ENCODE measurements around the gene IDNK. TPM values are rescaled to one million over a fixed set of nuclear protein-coding genes. Genes with fewer than 3 reads are reported as not detected.

IDNK gene
- total and polyA plus RNA-seq, 2 of the 8 experiments (the other 6 are each of a cell fraction or from before 2014, with no cell fraction given), result 0.29 to 0.48 TPM

DNA sequence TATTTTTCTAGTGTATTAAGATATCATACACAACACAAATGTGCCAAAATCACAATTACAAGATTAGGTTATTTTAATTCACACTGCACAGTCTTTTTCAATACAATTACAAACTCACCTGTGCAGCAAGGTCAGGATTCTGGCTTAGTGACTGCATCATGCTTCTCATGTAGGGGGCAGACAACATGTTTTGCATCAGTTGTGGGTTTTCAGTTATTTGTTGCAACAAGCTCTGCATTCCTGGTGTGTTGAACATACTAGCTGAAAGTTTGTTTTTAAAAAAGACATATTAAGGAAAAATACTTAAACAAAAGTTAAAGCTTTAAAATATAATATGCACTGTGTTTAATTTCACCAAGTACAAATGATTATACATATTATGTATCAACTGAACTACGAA, 46.1 kb downstream of the IDNK start:
- Histone ChIP-seq H2BK20ac (ENCODE audit: low read length) (no peak overlapping the region), H3K36me3 (ENCODE audit: control insufficient read depth in 2 of 4, insufficient read depth in 4 of 4, low read length in 3 of 4) (peaks cover 2 to 52% (median 28%) of the 10 kb centered on the region in 4 experiments; a peak in 6 of 8 replicates), H2BK5ac (ENCODE audit: low read depth, low read length) (no peak overlapping the region), H3K18ac (ENCODE audit: extremely low read depth, low read length) (no peak overlapping the region), H3K14ac (ENCODE audit: insufficient read length) (no peak overlapping the region), H3K4me3 (ENCODE audit: extremely low read depth in 1 of 4, insufficient read depth in 2 of 4, low read depth in 3 of 4, low read length in 4 of 4) (no peak overlapping the region), H2AFZ (ENCODE audit: low read length) (no peak overlapping the region), H4K5ac (ENCODE audit: insufficient read length, low read depth, low read length) (no peak overlapping the region), H3K4ac (replicated peaks; ENCODE audit: insufficient read length, low read depth, low read length) (no peak overlapping the region), H3K23ac (ENCODE audit: insufficient read length) (no peak overlapping the region), H3K79me1 (ENCODE audit: low read depth, low read length) (no peaks in the 10 kb centered on the region; the same call in 1 of the 2 replicates), H3K9ac (replicated peaks in 1 of 4; ENCODE audit: extremely low read depth in 1 of 4, low read depth in 3 of 4, low read length in 3 of 4) (no peak overlapping the region), H4K8ac (ENCODE audit: extremely low read depth, insufficient read depth, low read length) (no peak overlapping the region), H3K23me2 (ENCODE audit: low read depth, low read length) (no peaks in the 10 kb centered on the region), H4K91ac (replicated peaks; ENCODE audit: insufficient read length, low read length) (no peak overlapping the region), H3K4me2 (ENCODE audit: insufficient read depth in 1 of 2, low read depth in 2 of 2, low read length in 2 of 2) (no peak overlapping the region), H2BK15ac (ENCODE audit: low read length) (no peak overlapping the region), H3K4me1 (replicated peaks in 1 of 4; ENCODE audit: control insufficient read depth in 3 of 4, insufficient read depth in 4 of 4, low read length in 3 of 4) (no peaks in the 10 kb centered on the region), H2BK12ac (ENCODE audit: low read depth, low read length) (no peak overlapping the region), H2AK5ac (ENCODE audit: low read depth, low read length) (no peak overlapping the region), H3K79me2 (ENCODE audit: control insufficient read depth in 1 of 2, insufficient read depth in 2 of 2, low read length in 2 of 2) (no peaks in the 10 kb centered on the region; a peak in 1 of 4 replicates), H4K20me1 (replicated peaks in 1 of 2; ENCODE audit: control insufficient read depth in 1 of 2, insufficient read depth in 2 of 2, low read length in 2 of 2) (peaks cover 4 to 5% of the 10 kb centered on the region in 2 experiments), H2BK120ac (replicated peaks; ENCODE audit: low read depth, low read length) (no peak overlapping the region), H3K56ac (replicated peaks; ENCODE audit: insufficient read length, low read depth, low read length) (no peak overlapping the region), H3K27ac (ENCODE audit: low read depth, low read length) (no peak overlapping the region), H3K27me3 (replicated peaks in 1 of 4; ENCODE audit: control insufficient read depth in 3 of 4, extremely low read depth in 1 of 4, insufficient read depth in 3 of 4, low read length in 3 of 4) (no peaks in the 10 kb centered on the region), H3K9me3 (ENCODE audit: insufficient read depth in 2 of 2, low read depth in 1 of 2, low read length in 1 of 2) (no peaks in the 10 kb centered on the region)
- no peak for FAIRE-seq
- POLR2A ChIA-PET (ENCODE audit: partially characterized antibody), result interaction anchor here (1.0 kb wide), 1 partner anchor 11 kb away, joined by 4 read pairs; no protein-coding TSS in a partner anchor
- WGBS, 2 experiments (ENCODE audit: extremely low coverage in 1 of 2, insufficient coverage in 1 of 2, insufficient read length in 1 of 2, insufficient replicate concordance in 2 of 2, low coverage in 1 of 2, low lambda C conversion rate in 2 of 2, missing lambda C conversion rate in 1 of 2), result 89% methylated on average over 1 of the region's 1 CpG; no CpG with 5 or more reads in 1 of the 2 experiments
- DNase-seq (ENCODE audit: low read depth in 1 of 2, low spot score in 2 of 2), result no peak
- CTCF ChIA-PET (ENCODE audit: partially characterized antibody), result no interaction called here
- TF ChIP-seq BACH1 (IDR thresholded peaks at IDR 0.05; ENCODE audit: low read length) (no peak), JUN (IDR thresholded peaks at IDR 0.05; ENCODE audit: low read depth, low read length) (no peak), CREB1 (IDR thresholded peaks at IDR 0.05) (no peak), RXRA (IDR thresholded peaks at IDR 0.05; ENCODE audit: insufficient read depth, low read depth, low read length) (no peak), NANOG (IDR thresholded peaks at IDR 0.05; ENCODE audit: insufficient read depth, low read depth, low read length, poor library complexity, severe bottlenecking) (no peak), TBP (IDR thresholded peaks at IDR 0.05; ENCODE audit: low read depth, low read length) (no peak), EP300 (IDR thresholded peaks at IDR 0.05; ENCODE audit: borderline replicate concordance in 1 of 2, low read depth in 2 of 2, low read length in 2 of 2) (no peak), GABPA (IDR thresholded peaks at IDR 0.05; ENCODE audit: borderline replicate concordance, insufficient read depth, low read length) (no peak), EZH2 (IDR thresholded peaks at IDR 0.05; ENCODE audit: low read depth, low read length, severe bottlenecking) (no peak), SAP30 (IDR thresholded peaks at IDR 0.05; ENCODE audit: insufficient read depth, insufficient replicate concordance, low read length) (no peak)
- TF ChIP-seq, protein P1, sequence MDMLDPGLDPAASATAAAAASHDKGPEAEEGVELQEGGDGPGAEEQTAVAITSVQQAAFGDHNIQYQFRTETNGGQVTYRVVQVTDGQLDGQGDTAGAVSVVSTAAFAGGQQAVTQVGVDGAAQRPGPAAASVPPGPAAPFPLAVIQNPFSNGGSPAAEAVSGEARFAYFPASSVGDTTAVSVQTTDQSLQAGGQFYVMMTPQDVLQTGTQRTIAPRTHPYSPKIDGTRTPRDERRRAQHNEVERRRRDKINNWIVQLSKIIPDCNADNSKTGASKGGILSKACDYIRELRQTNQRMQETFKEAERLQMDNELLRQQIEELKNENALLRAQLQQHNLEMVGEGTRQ (IDR thresholded peaks at IDR 0.05; ENCODE audit: low read length), result no peak

Measured in H1 (cell line).